IMR-90 (cell line): ENCODE measurements around the gene KIFAP3. TPM values are rescaled to one million over a fixed set of nuclear protein-coding genes. Genes with fewer than 3 reads are reported as not detected.
A peak's percentile ranks its signal among the peaks of the same experiment; 100 is the strongest.

Source experiments
- ATAC-seq: fragments of 200-7000 bp; cut with Tn5 transposase; 2 replicates; pipeline ENCODE4 v1.9.1; 2020; ENCODE audit warnings: low read depth, mild to moderate bottlenecking, moderate library complexity
- BruUV-seq: library from RNA; stranded (reverse); fragments of 400-500 nt; replicated peaks from 2 replicates; lab custom pipeline; 2021; lab: Mats Ljungman, UMichigan
- CTCF ChIA-PET: fragments of 300-600 bp; formaldehyde crosslinking; extraction: SDS; loops from one replicate; lab custom pipeline; 2021; ENCODE audit warnings: antibody characterized with exemption; lab: Yijun Ruan, JAX
- POLR2A ChIA-PET: fragments of 300-600 bp; sonication (Branson Sonifier 250); formaldehyde crosslinking; loops from one replicate; lab custom pipeline; 2022; ENCODE audit warnings: antibody characterized with exemption; ENCODE audit not compliant: unreplicated experiment; lab: Charles Lee
- DNase-seq: peaks from one replicate; pipeline ENCODE4 v3.0.0; 2013
- H2AFZ ChIP-seq: replicated peaks from 2 replicates; pipeline ENCODE3; 2013; ENCODE audit warnings: low read length, mild to moderate bottlenecking; ENCODE audit not compliant: poor library complexity
- H2AK5ac ChIP-seq: 2 replicates; pipeline ENCODE4 v1.6.1; 2013; ENCODE audit warnings: low read depth, low read length, inconsistent platforms
- H2AK9ac ChIP-seq: replicated peaks from 2 replicates; pipeline ENCODE3; 2013; ENCODE audit warnings: mild to moderate bottlenecking, low read depth, low read length, moderate library complexity; ENCODE audit not compliant: poor library complexity
- H2BK120ac ChIP-seq: 2 replicates; pipeline ENCODE4 v1.6.1; 2013; ENCODE audit warnings: low read depth, low read length, inconsistent platforms
- H2BK15ac ChIP-seq: 3 replicates; pipeline ENCODE4 v1.6.1; 2013; ENCODE audit warnings: low read depth, low read length, inconsistent platforms
- H2BK20ac ChIP-seq: 2 replicates; pipeline ENCODE4 v1.6.1; 2013; ENCODE audit warnings: low read depth, mild to moderate bottlenecking, inconsistent platforms, low read length, moderate library complexity
- H2BK5ac ChIP-seq: 2 replicates; pipeline ENCODE4 v1.6.1; 2013; ENCODE audit warnings: mild to moderate bottlenecking, low read depth, low read length, inconsistent platforms; ENCODE audit not compliant: poor library complexity, severe bottlenecking
- H3K14ac ChIP-seq: replicated peaks from 2 replicates; pipeline ENCODE4 v1.6.1; 2013; ENCODE audit warnings: low read depth, low read length, inconsistent platforms
- H3K18ac ChIP-seq: 2 replicates; pipeline ENCODE4 v1.6.1; 2013; ENCODE audit warnings: low read depth, low read length, control low read depth
- H3K23ac ChIP-seq: 2 replicates; pipeline ENCODE4 v1.6.1; 2013; ENCODE audit warnings: low read depth, low read length, inconsistent platforms
- H3K27ac ChIP-seq: 2 replicates; pipeline ENCODE4 v1.5.1; 2013; ENCODE audit warnings: mild to moderate bottlenecking, control low read depth, low read length; ENCODE audit not compliant: insufficient read depth
- H3K27me3 ChIP-seq: 2 replicates; pipeline ENCODE4 v1.6.1; 2013; ENCODE audit warnings: low read length; ENCODE audit not compliant: control insufficient read depth, insufficient read depth
- H3K36me3 ChIP-seq: 2 replicates; pipeline ENCODE4 v1.6.1; 2013; ENCODE audit warnings: low read length, mixed read lengths; ENCODE audit not compliant: control insufficient read depth, insufficient read depth
- H3K4ac ChIP-seq: 2 replicates; pipeline ENCODE4 v1.6.1; 2013; ENCODE audit warnings: low read depth, low read length, inconsistent platforms
- H3K4me1 ChIP-seq: 2 replicates; pipeline ENCODE4 v1.6.1; 2013; ENCODE audit warnings: low read length, mixed read lengths; ENCODE audit not compliant: control insufficient read depth, insufficient read depth
- H3K4me2 ChIP-seq: 2 replicates; pipeline ENCODE4 v1.6.1; 2013; ENCODE audit warnings: low read depth, mild to moderate bottlenecking, control low read depth, low read length, moderate library complexity
- H3K4me3 ChIP-seq: 2 replicates; pipeline ENCODE4 v1.5.1; 2013; ENCODE audit warnings: low read depth, mild to moderate bottlenecking, control low read depth, low read length, moderate library complexity; ENCODE audit not compliant: insufficient read depth
- H3K56ac ChIP-seq: 2 replicates; pipeline ENCODE4 v1.6.1; 2013; ENCODE audit warnings: low read length, inconsistent platforms; ENCODE audit not compliant: insufficient read depth; ENCODE audit errors: extremely low read depth
- H3K79me1 ChIP-seq, 2 experiments: 2 replicates each; pipeline ENCODE4 v1.6.1; 2013; ENCODE audit warnings: low read length in 2 of 2, inconsistent platforms in 1 of 2, low read depth in 1 of 2
- H3K9ac ChIP-seq: 2 replicates; pipeline ENCODE4 v1.6.1; 2013; ENCODE audit warnings: low read depth, low read length, control low read depth
- H3K9me1 ChIP-seq: 2 replicates; pipeline ENCODE4 v1.6.1; 2013; ENCODE audit warnings: low read length, inconsistent platforms; ENCODE audit not compliant: insufficient read depth
- H3K9me3 ChIP-seq: 2 replicates; pipeline ENCODE4 v1.6.1; 2013; ENCODE audit warnings: low read length; ENCODE audit not compliant: control insufficient read depth, insufficient read depth
- H4K20me1 ChIP-seq: 2 replicates; pipeline ENCODE4 v1.6.1; 2013; ENCODE audit warnings: low read length, inconsistent platforms; ENCODE audit not compliant: insufficient read depth
- H4K5ac ChIP-seq: 2 replicates; pipeline ENCODE4 v1.6.1; 2013; ENCODE audit warnings: mild to moderate bottlenecking, low read depth, low read length, control low read depth
- H4K8ac ChIP-seq, 2 experiments: 2 replicates each; pipeline ENCODE4 v1.6.1; 2013; ENCODE audit warnings: low read depth in 2 of 2, low read length in 2 of 2, control low read depth in 1 of 2, inconsistent platforms in 1 of 2
- H4K91ac ChIP-seq: 2 replicates; pipeline ENCODE4 v1.6.1; 2013; ENCODE audit warnings: low read depth, low read length, inconsistent platforms; ENCODE audit not compliant: insufficient read depth
- BHLHE40 ChIP-seq: fragments of 150-350 bp; IDR thresholded peaks from 2 replicates; pipeline ENCODE4 v1.6.1; 2016; ENCODE audit warnings: mild to moderate bottlenecking, low read depth, low read length
- CTCF ChIP-seq: conservative IDR thresholded peaks from 2 replicates; pipeline ENCODE4 v1.5.1; 2012; ENCODE audit warnings: mild to moderate bottlenecking, low read depth, low read length, improper control_type of control experiment
- MAZ ChIP-seq: IDR thresholded peaks from 2 replicates; pipeline ENCODE4 v1.6.1; 2012; ENCODE audit warnings: low read depth, mild to moderate bottlenecking, low read length, improper control_type of control experiment, moderate library complexity, borderline replicate concordance
- POLR2A ChIP-seq: IDR thresholded peaks from 2 replicates; pipeline ENCODE4 v1.6.1; 2012; ENCODE audit warnings: mild to moderate bottlenecking, low read depth, low read length
- RAD21 ChIP-seq: IDR thresholded peaks from 2 replicates; pipeline ENCODE4 v1.6.1; 2012; ENCODE audit warnings: low read length, improper control_type of control experiment
- RCOR1 ChIP-seq: IDR thresholded peaks from 2 replicates; pipeline ENCODE4 v1.6.1; 2012; ENCODE audit warnings: mild to moderate bottlenecking, low read length, improper control_type of control experiment; ENCODE audit not compliant: insufficient replicate concordance
- SMC3 ChIP-seq: fragments of 150-350 bp; IDR thresholded peaks from 2 replicates; pipeline ENCODE4 v1.6.1; 2016; ENCODE audit warnings: low read depth, mild to moderate bottlenecking, antibody characterized with exemption, low read length, moderate library complexity
- WGBS, 2 experiments: methylation state at CpG; one replicate each; pipeline versions ENCODE4 v1.1.5 to v1.1.7; 2013; ENCODE audit warnings: missing lambda C conversion rate in 2 of 2; ENCODE audit not compliant: insufficient read length in 1 of 2; ENCODE audit errors: extremely low coverage in 2 of 2; 5-methylcytosine and 5-hydroxymethylcytosine counted together
- dilution Hi-C: fragments of 300-500 bp; cut with HindIII; formaldehyde crosslinking; loops from one replicate; pipeline ENCODE4 v1.14.3; 2018; ENCODE audit warnings: low sequenced_read_pairs; ENCODE audit not compliant: unreplicated experiment
- in situ Hi-C: fragments of 300-500 bp; cut with MboI; formaldehyde crosslinking; loops from 3 replicates; pipeline ENCODE4 v1.14.3; 2019; ENCODE audit warnings: low sequenced_read_pairs, inconsistent platforms, mixed read lengths
- intact Hi-C: fragments of 100-400 bp; cut with micrococcal nuclease; formaldehyde crosslinking; loops from 2 replicates; pipeline ENCODE4 v1.10.0; 2022
- polyA plus RNA-seq, 3 experiments: library from polyadenylated mRNA; depleted of rRNA; stranded (reverse); fragments of >200 nt; gene quantifications; 2 replicates each; pipeline ENCODE4 v1.2.3, GENCODE V29; 2012; ENCODE audit warnings: low replicate concordance in 1 of 3
- total RNA-seq: library from RNA; depleted of rRNA; stranded (reverse); fragments of >200 nt; gene quantifications from 2 replicates; pipeline ENCODE4 v1.2.3, GENCODE V29; 2012
- TF ChIP-seq, protein P1 (sequence below): fragments of 150-350 bp; IDR thresholded peaks from 2 replicates; pipeline ENCODE4 v1.6.1; 2017; ENCODE audit warnings: mild to moderate bottlenecking, antibody characterized with exemption, low read length, low read depth

KIFAP3 gene
- total and polyA plus RNA-seq, 2 of the 4 experiments (the other 2 are of a cell fraction) = 10.5 to 10.9 TPM

DNA sequence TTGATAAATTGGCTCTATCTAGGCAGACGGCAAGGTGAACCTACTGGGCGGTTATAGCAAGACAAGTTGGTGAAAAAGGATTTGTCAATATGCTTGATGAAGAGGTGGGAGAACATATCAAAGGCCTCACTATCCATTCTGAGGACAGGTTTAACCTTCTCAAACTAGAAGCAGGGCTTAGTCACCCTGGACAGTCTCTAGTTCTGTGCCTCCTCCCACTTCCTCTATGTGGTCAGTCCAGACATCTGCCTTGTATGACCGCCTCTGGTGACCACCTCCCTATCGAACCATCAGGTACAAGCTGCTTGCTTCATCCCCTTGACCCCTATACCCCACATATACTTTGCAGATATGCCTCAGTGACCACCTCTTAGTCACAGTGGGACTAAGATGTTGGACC lies 178.5 kb downstream of the KIFAP3 start:
- DNase-seq = no peak
- intact Hi-C loops (no loop called here), in situ Hi-C loops (no loop called here), dilution Hi-C loops (no loop called here)
- H2BK20ac ChIP-seq = no peak overlapping the region
- TF ChIP-seq POLR2A = no peak
- TF ChIP-seq CTCF = no peak
- no peak for TF ChIP-seq RAD21
- TF ChIP-seq MAZ = no peak
- no peak for TF ChIP-seq BHLHE40
- TF ChIP-seq, protein P1, sequence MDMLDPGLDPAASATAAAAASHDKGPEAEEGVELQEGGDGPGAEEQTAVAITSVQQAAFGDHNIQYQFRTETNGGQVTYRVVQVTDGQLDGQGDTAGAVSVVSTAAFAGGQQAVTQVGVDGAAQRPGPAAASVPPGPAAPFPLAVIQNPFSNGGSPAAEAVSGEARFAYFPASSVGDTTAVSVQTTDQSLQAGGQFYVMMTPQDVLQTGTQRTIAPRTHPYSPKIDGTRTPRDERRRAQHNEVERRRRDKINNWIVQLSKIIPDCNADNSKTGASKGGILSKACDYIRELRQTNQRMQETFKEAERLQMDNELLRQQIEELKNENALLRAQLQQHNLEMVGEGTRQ = no peak
- TF ChIP-seq SMC3 = no peak
- TF ChIP-seq RCOR1 = no peak
- H3K79me1 ChIP-seq = peaks cover 10 to 16% of the 10 kb centered on the region in 2 experiments; a peak in 3 of 4 replicates
- H2BK5ac ChIP-seq = no peak overlapping the region
- no peak overlapping the region for H4K5ac ChIP-seq
- no peak overlapping the region for H2BK15ac ChIP-seq
- H2BK120ac ChIP-seq = no peak overlapping the region
- CTCF ChIA-PET = no interaction called here
- H2AFZ ChIP-seq = peak overlapping the region; percentile 23
- POLR2A ChIA-PET = no interaction called here
- H3K36me3 ChIP-seq = no peaks in the 10 kb centered on the region
- no peak overlapping the region for H3K4ac ChIP-seq
- WGBS, 2 experiments = no CpG with 5 or more reads among the region's 4 CpGs
- no peak overlapping the region for H3K23ac ChIP-seq
- H4K20me1 ChIP-seq = no peaks in the 10 kb centered on the region
- no peaks in the 10 kb centered on the region for H3K9me3 ChIP-seq
- peaks cover 2% of the 10 kb centered on the region; the same call in 1 of the 2 replicates for H3K4me1 ChIP-seq
- H3K56ac ChIP-seq = no peak overlapping the region
- H3K9me1 ChIP-seq = no peaks in the 10 kb centered on the region
- no peak overlapping the region for H3K4me3 ChIP-seq
- H4K91ac ChIP-seq = no peak overlapping the region
- H3K27me3 ChIP-seq = peaks cover 5% of the 10 kb centered on the region; the same call in 1 of the 2 replicates
- no peak for ATAC-seq
- no peak overlapping the region for H3K14ac ChIP-seq
- H3K18ac ChIP-seq = no peak overlapping the region
- H3K27ac ChIP-seq = no peak overlapping the region
- no peak overlapping the region for H2AK5ac ChIP-seq
- no peak overlapping the region for H3K4me2 ChIP-seq
- H3K9ac ChIP-seq = no peak overlapping the region
- BruUV-seq = no TSS peak
- H2AK9ac ChIP-seq = no peak overlapping the region
- no peak overlapping the region for H4K8ac ChIP-seq
